Esophagus squamous epithelium (tissue), 4 donors: ENCODE data around the gene DNTT.

Experiments
- CTCF ChIP-seq, 6 experiments: fragments of 450-650 bp in 4 of 6; fragments of 200-600 bp in 2 of 6; sonication (generic) in 2 of 6; IDR thresholded peaks; one replicate each; pipeline ENCODE4 v1.5.1; 2016 to 2019; ENCODE audit warnings: antibody characterized with exemption in 6 of 6, mild to moderate bottlenecking in 4 of 6, moderate library complexity in 4 of 6
- POLR2A ChIP-seq, 4 donors: fragments of 450-650 bp; IDR thresholded peaks; one replicate each; pipeline ENCODE4 v1.6.1; 2017; ENCODE audit warnings: antibody characterized with exemption in 4 of 4, mild to moderate bottlenecking in 4 of 4, moderate library complexity in 3 of 4

- TF ChIP-seq POLR2A (IDR thresholded peaks at IDR 0.05) = no peak
- TF ChIP-seq CTCF (IDR thresholded peaks at IDR 0.05) = no peak
Measured at GRCh38 chr10:96263176-96263575, 41.1 kb upstream of the DNTT start.
